GM10248 (cell line): ENCODE results near the gene ACTR3C.

ENCODE experiments used
- CTCF ChIA-PET: fragments of 300-600 bp; sonication (Branson Sonifier 250); formaldehyde crosslinking; extraction: SDS; loops from one replicate; lab custom pipeline; 2021; ENCODE audit warnings: antibody characterized with exemption; lab: Yijun Ruan, JAX
- POLR2A ChIA-PET: fragments of 350-650 bp; sonication (Branson Sonifier 250); formaldehyde crosslinking; extraction: SDS; loops from one replicate; lab custom pipeline; 2020; ENCODE audit warnings: antibody characterized with exemption; lab: Yijun Ruan, JAX
- DNase-seq: peaks from one replicate; pipeline ENCODE4 v3.0.0; 2012; ENCODE audit errors: extremely low spot score
- CTCF ChIP-seq: IDR thresholded peaks from 2 replicates; pipeline ENCODE4 v1.5.1; 2012; ENCODE audit warnings: mild to moderate bottlenecking, low read depth; ENCODE audit errors: extremely low read depth, missing control alignments, control extremely low read depth

ACTR3C gene

GRCh38 chr7:150365194-150365593 lies 41.8 kb upstream of the ACTR3C start:
- no peak for DNase-seq
- POLR2A ChIA-PET: interaction anchor here (2.0 kb wide), 1 partner anchor 12 kb away, joined by 4 read pairs; no protein-coding TSS in a partner anchor
- CTCF ChIA-PET: interaction anchor here (7.1 kb wide), 1 partner anchor 8 kb away, joined by 66 read pairs; no protein-coding TSS in a partner anchor

DNA sequence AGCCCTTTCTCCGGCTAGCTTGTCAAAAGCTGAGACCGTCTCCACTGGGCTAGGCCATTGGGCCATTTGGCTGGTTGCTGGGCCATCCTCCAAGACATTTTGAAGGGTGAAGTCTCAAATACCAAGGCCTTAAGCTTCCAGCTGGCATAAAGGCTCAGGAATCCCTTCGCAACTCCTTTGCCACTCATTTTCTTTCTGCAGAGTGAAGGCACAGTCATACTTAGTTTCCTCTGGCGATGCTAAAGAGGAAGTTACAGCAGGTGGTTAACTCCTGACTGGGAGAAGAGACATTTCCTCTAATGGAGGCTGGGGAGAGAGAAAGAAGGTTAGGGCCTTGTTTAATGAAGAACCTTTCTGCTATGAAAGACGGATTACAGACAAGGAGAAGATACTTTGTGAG lies 40.5 kb upstream of the ACTR3C start:
- POLR2A ChIA-PET: no interaction called here
- TF ChIP-seq CTCF: no peak
- CTCF ChIA-PET: interaction anchor here (2.3 kb wide), 1 partner anchor 14 kb away, joined by 6 read pairs; no protein-coding TSS in a partner anchor
- peak; percentile 64 for DNase-seq

More at GRCh38 chr7:150365194-150365593, 41.8 kb upstream of the ACTR3C start:
- TF ChIP-seq CTCF: no peak

- TF ChIP-seq CTCF: no peak
- CTCF ChIA-PET: interaction anchor here (1.3 to 2.3 kb wide), 2 partner anchors 14 to 60 kb away, joined by 3 to 6 read pairs; no protein-coding TSS in a partner anchor
- no peak for DNase-seq
- POLR2A ChIA-PET: interaction anchor here (0.6 kb wide), 1 partner anchor 17 kb away, joined by 4 read pairs; no protein-coding TSS in a partner anchor
Measured at GRCh38 chr7:150363370-150363769, 40.0 kb upstream of the ACTR3C start.

- CTCF ChIA-PET: interaction anchor here (1.1 to 2.3 kb wide), 5 partner anchors 16 to 76 kb away, joined by 3 to 6 read pairs (median 3); no protein-coding TSS in a partner anchor
- DNase-seq: no peak
- no peak for TF ChIP-seq CTCF
- POLR2A ChIA-PET: no interaction called here
Measured at GRCh38 chr7:150361807-150362621, 38.7 kb upstream of the ACTR3C start.

GRCh38 chr7:150361402-150361801 lies 38.1 kb upstream of the ACTR3C start:
- POLR2A ChIA-PET: no interaction called here
- no peak for DNase-seq
- CTCF ChIA-PET: interaction anchor here (1.1 to 1.2 kb wide), 2 partner anchors 59 to 77 kb away, joined by 3 read pairs; no protein-coding TSS in a partner anchor
- no peak for TF ChIP-seq CTCF

DNA sequence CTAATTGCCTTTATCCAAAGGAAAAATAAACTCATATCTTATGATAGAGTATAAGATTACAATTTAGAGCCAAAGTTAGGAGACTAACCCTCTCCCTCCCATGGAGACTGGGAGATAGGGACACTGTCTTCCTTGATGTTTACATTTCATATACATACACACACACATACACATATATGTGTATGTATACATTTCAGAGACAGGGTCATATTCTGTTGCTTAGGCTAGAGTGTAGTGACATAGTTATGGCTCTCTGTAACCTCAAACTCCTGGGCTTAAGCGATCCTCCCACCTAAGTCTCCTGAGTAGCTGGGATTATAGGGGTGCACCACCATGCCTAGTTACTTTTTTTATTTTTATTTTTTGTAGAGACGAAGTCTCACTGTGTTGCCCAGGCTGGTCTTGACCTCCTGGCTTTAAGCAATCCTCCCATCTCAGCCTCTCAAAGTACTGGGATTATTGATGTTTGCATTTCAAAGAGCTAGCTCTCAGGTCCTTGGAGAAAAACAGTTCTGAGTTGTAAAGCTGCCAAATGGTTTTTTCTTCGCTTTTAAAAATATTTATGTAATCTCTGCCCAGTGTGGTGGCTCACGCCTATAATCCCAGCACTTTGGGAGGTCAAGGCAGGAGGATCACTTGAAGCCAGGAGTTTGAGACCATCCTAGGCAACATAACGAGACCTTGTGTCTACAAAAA lies 37.2 kb upstream of the ACTR3C start:
- POLR2A ChIA-PET: no interaction called here
- no peak for DNase-seq
- no peak for TF ChIP-seq CTCF
- CTCF ChIA-PET: no interaction called here
